A549 (cell line): ENCODE measurements around the gene EAPP. TPM values are rescaled to one million over a fixed set of nuclear protein-coding genes. Genes with fewer than 3 reads are reported as not detected.
"Not testable (repeated sequence)": the region's sequence is repeated elsewhere in the genome, so short reads cannot be mapped to it uniquely, and the experiment has no call there.

ENCODE experiments used
- ATAC-seq, 2 experiments: fragments of 200-7000 bp in 1 of 2; fragments of >200 bp in 1 of 2; cut with Nextera tagmentation in 1 of 2; cut with Tn5 transposase in 1 of 2; 3 replicates each; pipeline versions ENCODE4 v1.8.0 to v1.9.1; 2018 to 2020; ENCODE audit warnings: mild to moderate bottlenecking in 1 of 2, moderate library complexity in 1 of 2
- CTCF ChIA-PET: fragments of 300-600 bp; sonication (Branson Sonifier 250); formaldehyde crosslinking; extraction: SDS; loops from one replicate; lab custom pipeline; 2021; ENCODE audit warnings: antibody characterized with exemption, inconsistent platforms; lab: Yijun Ruan, JAX
- POLR2A ChIA-PET: fragments of 350-600 bp; formaldehyde crosslinking; extraction: SDS; loops from one replicate; lab custom pipeline; 2021; ENCODE audit warnings: antibody characterized with exemption, inconsistent platforms; lab: Yijun Ruan, JAX
- DNase-seq, 2 experiments: peaks; one replicate each; pipeline versions ENCODE4 v3.0.0 to v3.0.0-alpha.2; 2011 to 2016; ENCODE audit warnings: low read depth in 1 of 2, low spot score in 1 of 2
- FAIRE-seq: peaks from 2 replicates; lab custom pipeline; 2011; peaks lifted over from hg19 to GRCh38; lab: Jason Lieb, UNC
- H3K27ac ChIP-seq, 2 experiments: fragments of >200 bp; sonication (Bioruptor Twin); formaldehyde crosslinking; 3 replicates each; pipeline ENCODE4 v1.5.1; 2016 to 2017
- H3K4me1 ChIP-seq: fragments of >200 bp; sonication (Bioruptor Twin); formaldehyde crosslinking; 3 replicates; pipeline ENCODE4 v1.6.1; 2016
- H3K4me2 ChIP-seq: fragments of >200 bp; sonication (Bioruptor Twin); formaldehyde crosslinking; 3 replicates; pipeline ENCODE4 v1.6.1; 2016
- H3K4me3 ChIP-seq: fragments of >200 bp; sonication (Bioruptor Twin); formaldehyde crosslinking; 3 replicates; pipeline ENCODE4 v1.5.1; 2016
- H3K9me3 ChIP-seq: fragments of >200 bp; sonication (Bioruptor Twin); formaldehyde crosslinking; 3 replicates; pipeline ENCODE4 v1.6.1; 2016
- CBX2 ChIP-seq: fragments of 200-600 bp; sonication (generic); IDR thresholded peaks from 2 replicates; pipeline ENCODE4 v1.6.1; 2016; ENCODE audit warnings: low read depth, mild to moderate bottlenecking, borderline replicate concordance
- CEBPB ChIP-seq, 2 experiments: fragments of >200 bp in 1 of 2; sonication (Bioruptor Twin) in 1 of 2; formaldehyde crosslinking in 1 of 2; IDR thresholded peaks; 2 replicates each; pipeline ENCODE4 v1.6.1; 2012 to 2016
- EHMT2 ChIP-seq: fragments of 200-600 bp; sonication (generic); IDR thresholded peaks from 2 replicates; pipeline ENCODE4 v1.6.1; 2016; ENCODE audit warnings: antibody characterized with exemption, low read depth, mild to moderate bottlenecking, moderate library complexity
- FOSL2 ChIP-seq, 2 experiments: fragments of 450-650 bp in 1 of 2; fragments of >200 bp in 1 of 2; sonication (Bioruptor Twin) in 1 of 2; formaldehyde crosslinking; IDR thresholded peaks; 2 replicates each; pipeline versions ENCODE4 v1.5.0 to v1.6.1; 2016 to 2020; ENCODE audit warnings: mild to moderate bottlenecking in 1 of 2, moderate library complexity in 1 of 2
- HEYL ChIP-seq: fragments of 250-450 bp; sonication (Bioruptor Pico); IDR thresholded peaks from 2 replicates; pipeline ENCODE4 v1.8.0; 2021; ENCODE audit warnings: mild to moderate bottlenecking, moderate library complexity
- HOXB5 ChIP-seq: fragments of 250-450 bp; sonication (Bioruptor Pico); IDR thresholded peaks from 2 replicates; pipeline ENCODE4 v1.5.0; 2020; ENCODE audit warnings: mild to moderate bottlenecking, moderate library complexity
- MAZ ChIP-seq: fragments of 150-350 bp; IDR thresholded peaks from 2 replicates; pipeline ENCODE4 v1.6.1; 2014; ENCODE audit warnings: antibody characterized with exemption, low read depth, low read length, borderline replicate concordance
- POLR2AphosphoS2 ChIP-seq: conservative IDR thresholded peaks from 2 replicates; pipeline ENCODE4 v1.6.1; 2012; ENCODE audit warnings: low read length, improper control_type of control experiment, inconsistent platforms
- RAD21 ChIP-seq, 2 experiments: fragments of >200 bp in 1 of 2; sonication (Bioruptor Twin) in 1 of 2; formaldehyde crosslinking in 1 of 2; IDR thresholded peaks in 1 of 2; conservative IDR thresholded peaks in 1 of 2; 2 replicates in 1 of 2; 3 replicates in 1 of 2; pipeline ENCODE4 v1.6.1; 2012 to 2018; ENCODE audit warnings: inconsistent platforms in 1 of 2
- RFX5 ChIP-seq: fragments of 450-650 bp; IDR thresholded peaks from 2 replicates; pipeline ENCODE4 v1.7.1; 2014; ENCODE audit warnings: antibody characterized with exemption, mild to moderate bottlenecking, moderate library complexity
- RNF2 ChIP-seq: fragments of 200-600 bp; sonication (generic); IDR thresholded peaks from 2 replicates; pipeline ENCODE4 v1.6.1; 2016; ENCODE audit warnings: low read depth, mild to moderate bottlenecking, antibody characterized with exemption, moderate library complexity, borderline replicate concordance
- SMC3 ChIP-seq: fragments of >200 bp; sonication (Bioruptor Twin); formaldehyde crosslinking; IDR thresholded peaks from 3 replicates; pipeline ENCODE4 v1.6.1; 2018; ENCODE audit warnings: inconsistent platforms
- SREBF2 ChIP-seq: fragments of 450-650 bp; IDR thresholded peaks from 2 replicates; pipeline ENCODE4 v1.6.1; 2014; ENCODE audit warnings: mild to moderate bottlenecking, moderate library complexity
- WGBS: methylation state at CpG from one replicate; pipeline ENCODE4 v1.1.6; 2017; ENCODE audit errors: missing lambda C conversion rate; 5-methylcytosine and 5-hydroxymethylcytosine counted together
- polyA plus RNA-seq, 4 experiments: library from polyadenylated mRNA; depleted of rRNA in 3 of 4; stranded (reverse); fragments of >200 nt; fragmentation: RNase III in 1 of 4; extraction: RNeasy Plus Mini Kit Qiagen cat#74134 plus additional on column Dnase treatment in 1 of 4; gene quantifications; 2 replicates in 3 of 4; 3 replicates in 1 of 4; pipeline ENCODE4 v1.2.3, GENCODE V29; 2011 to 2017
- TF ChIP-seq, protein P1 (sequence below): fragments of >200 bp; sonication (Bioruptor Twin); formaldehyde crosslinking; IDR thresholded peaks from 3 replicates; pipeline ENCODE4 v1.5.1; 2016

EAPP gene
- polyA plus RNA-seq, 2 of the 4 experiments (the other 2 are of a cell fraction), result 44.6 to 93.0 TPM

DNA sequence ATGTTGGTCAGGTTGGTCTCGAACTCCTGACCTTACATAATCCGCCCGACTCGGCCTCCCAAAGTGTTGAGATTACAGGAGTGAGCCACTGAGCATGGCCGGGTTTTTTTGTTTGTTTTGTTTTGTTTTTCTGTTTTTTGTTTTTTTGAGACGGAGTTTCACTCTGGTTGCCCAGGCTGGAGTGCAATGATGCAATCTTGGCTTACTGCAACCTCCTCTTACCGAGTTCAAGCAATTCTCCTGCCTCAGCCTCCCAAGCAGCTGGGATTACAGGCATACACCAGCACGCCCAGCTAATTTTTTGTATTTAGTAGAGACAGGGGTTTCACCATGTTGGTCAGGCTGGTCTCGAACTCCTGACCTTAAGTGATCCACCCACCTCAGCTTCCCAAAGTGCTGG, 35.5 kb downstream of the EAPP start:
- POLR2A ChIA-PET, H3K4me2 ChIP-seq, H3K9me3 ChIP-seq, DNase-seq, H3K4me3 ChIP-seq, ATAC-seq, FAIRE-seq, H3K27ac ChIP-seq: not testable (repeated sequence)
- CTCF ChIA-PET, result interaction anchor here (4.0 kb wide), 1 partner anchor 172 kb away, joined by 28 read pairs; no protein-coding TSS in a partner anchor
- WGBS, result 66% methylated on average over 9 of the region's 9 CpGs
- H3K4me1 ChIP-seq, result peaks cover 14% of the 10 kb centered on the region

DNA sequence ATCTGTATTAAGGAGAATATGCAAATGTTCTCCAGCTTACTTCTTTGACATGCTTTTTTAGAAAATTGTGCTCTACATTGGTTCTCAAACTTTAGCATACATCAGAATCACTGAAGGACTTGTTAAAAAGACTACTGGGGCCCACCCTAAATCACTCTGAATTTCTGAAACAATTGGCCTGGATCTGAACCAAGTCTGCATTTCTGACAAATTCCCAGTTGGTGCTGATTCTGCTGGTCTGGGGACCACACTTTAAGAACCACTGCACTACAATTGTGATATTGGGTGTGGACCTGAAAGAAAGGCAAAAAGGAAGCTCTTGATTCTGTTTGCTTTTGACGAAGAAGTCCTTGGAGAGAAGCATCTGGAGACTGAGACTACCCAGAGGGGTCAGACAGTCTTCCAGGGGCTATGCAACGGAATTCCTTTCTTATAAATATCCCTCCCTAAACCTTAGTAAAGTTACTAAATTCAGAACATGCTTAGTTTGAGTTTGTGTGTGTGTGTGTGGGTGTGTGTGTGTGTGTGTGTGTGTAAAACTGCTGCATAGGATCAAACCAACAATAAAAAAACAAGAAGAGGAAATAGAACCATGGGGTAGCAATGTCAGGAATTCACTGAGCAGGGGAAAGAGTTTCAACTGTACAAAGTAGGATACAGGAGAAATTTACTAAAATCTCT, 36.8 kb downstream of the EAPP start:
- no peaks in the 10 kb centered on the region for H3K9me3 ChIP-seq
- DNase-seq (no peak), ATAC-seq (no peak), FAIRE-seq (no peak)
- peaks cover 27% of the 10 kb centered on the region for H3K4me1 ChIP-seq
- H3K27ac ChIP-seq, result peak overlapping the region; percentile 46 to 69; a peak in 4 of 6 replicates
- CTCF ChIA-PET, result interaction anchor here (0.5 to 4.0 kb wide), 5 partner anchors 75 to 1223 kb away, joined by 3 to 28 read pairs (median 4); no protein-coding TSS in a partner anchor
- H3K4me3 ChIP-seq, result no peak overlapping the region
- peak overlapping the region; percentile 41; the same call in 2 of the 3 replicates for H3K4me2 ChIP-seq
- POLR2A ChIA-PET, result no interaction called here
- 86% methylated on average over 2 of the region's 2 CpGs for WGBS
- no peak for TF ChIP-seq MAZ

DNA sequence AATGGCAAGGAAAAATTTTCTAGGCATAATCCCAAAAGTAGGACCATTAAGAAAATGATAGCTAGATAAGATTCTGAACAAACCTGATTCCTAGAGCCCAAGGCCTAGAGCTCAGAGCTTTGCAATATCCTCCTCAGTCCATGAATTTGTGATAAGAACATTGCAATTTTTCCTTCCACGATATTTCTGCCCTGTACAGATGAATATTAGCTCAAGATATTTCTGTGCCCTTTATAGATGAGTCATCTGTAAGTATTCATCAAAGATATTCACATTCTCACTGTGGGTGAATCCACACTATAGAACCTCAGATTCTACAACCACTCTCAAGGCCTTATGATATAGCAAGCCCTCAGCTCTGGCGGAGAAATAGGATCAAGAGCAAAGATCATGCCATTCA, 37.5 kb downstream of the EAPP start:
- 44% methylated on average over 2 of the region's 2 CpGs for WGBS
- FAIRE-seq (no peak), DNase-seq (no peak), ATAC-seq (no peak)
- H3K4me1 ChIP-seq, result peaks cover 33% of the 10 kb centered on the region
- H3K27ac ChIP-seq, result peak overlapping the region; percentile 46 to 69; a peak in 4 of 6 replicates
- peak overlapping the region; percentile 41 for H3K4me2 ChIP-seq
- ChIA-PET POLR2A (no interaction called here), CTCF (interaction anchor here (0.5 to 4.0 kb wide), 6 partner anchors 74 to 1224 kb away, joined by 3 to 28 read pairs (median 4); no protein-coding TSS in a partner anchor)
- H3K4me3 ChIP-seq, result no peak overlapping the region
- no peak for TF ChIP-seq SREBF2
- no peak for TF ChIP-seq RNF2
- TF ChIP-seq EHMT2, result no peak
- TF ChIP-seq RFX5, result no peak
- TF ChIP-seq FOSL2 (IDR thresholded peaks at IDR 0.05), result no peak
- peak; percentile 71 for TF ChIP-seq FOSL2 (CRISPR knock-in tag; IDR thresholded peaks at IDR 0.05)
- H3K9me3 ChIP-seq, result no peaks in the 10 kb centered on the region

DNA sequence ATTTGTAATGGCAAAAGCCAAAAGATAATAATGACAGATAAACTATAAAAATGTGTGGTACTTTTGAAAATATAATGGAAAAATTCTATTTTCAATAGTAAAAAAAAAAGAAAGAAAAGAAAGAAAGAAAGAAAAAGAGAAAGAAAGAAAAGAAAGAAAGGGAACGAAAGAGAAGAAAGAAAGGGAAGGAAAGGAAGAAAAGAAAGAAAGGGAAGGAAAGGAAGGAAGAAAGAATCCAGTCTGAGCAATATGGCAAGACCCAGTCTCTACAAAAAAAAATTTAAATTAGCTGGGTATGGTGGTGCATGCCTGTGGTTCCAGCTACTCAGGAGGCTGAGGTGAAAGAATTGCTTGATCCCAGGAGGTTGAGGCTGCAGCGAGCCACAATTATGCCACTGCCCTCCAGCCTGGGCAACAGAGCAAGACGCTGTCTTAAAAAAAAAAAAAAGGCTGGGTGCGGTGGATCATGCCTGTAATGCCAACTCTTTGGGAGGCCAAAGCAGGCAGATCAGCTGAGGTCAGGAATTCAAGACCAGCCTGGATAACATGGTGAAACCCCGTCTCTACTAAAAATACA, 38.4 kb downstream of the EAPP start:
- POLR2A ChIA-PET, result interaction anchor here (0.7 kb wide), 1 partner anchor 590 kb away, joined by 4 read pairs; no protein-coding TSS in a partner anchor
- no peak for DNase-seq
- CTCF ChIA-PET, result interaction anchor here (0.6 to 4.0 kb wide), 2 partner anchors 169 to 696 kb away, joined by 3 to 28 read pairs; no protein-coding TSS in a partner anchor
- TF ChIP-seq POLR2AphosphoS2, result no peak
- Histone ChIP-seq H3K4me3 (no peak overlapping the region), H3K27ac (peak overlapping the region in 1 of 2 experiments; percentile 69; a peak in 4 of 6 replicates), H3K4me1 (peaks cover 40% of the 10 kb centered on the region), H3K4me2 (no peak overlapping the region), H3K9me3 (no peaks in the 10 kb centered on the region)
- ATAC-seq, result no peak
- WGBS, result 79% methylated on average over 5 of the region's 5 CpGs
- no peak for FAIRE-seq

DNA sequence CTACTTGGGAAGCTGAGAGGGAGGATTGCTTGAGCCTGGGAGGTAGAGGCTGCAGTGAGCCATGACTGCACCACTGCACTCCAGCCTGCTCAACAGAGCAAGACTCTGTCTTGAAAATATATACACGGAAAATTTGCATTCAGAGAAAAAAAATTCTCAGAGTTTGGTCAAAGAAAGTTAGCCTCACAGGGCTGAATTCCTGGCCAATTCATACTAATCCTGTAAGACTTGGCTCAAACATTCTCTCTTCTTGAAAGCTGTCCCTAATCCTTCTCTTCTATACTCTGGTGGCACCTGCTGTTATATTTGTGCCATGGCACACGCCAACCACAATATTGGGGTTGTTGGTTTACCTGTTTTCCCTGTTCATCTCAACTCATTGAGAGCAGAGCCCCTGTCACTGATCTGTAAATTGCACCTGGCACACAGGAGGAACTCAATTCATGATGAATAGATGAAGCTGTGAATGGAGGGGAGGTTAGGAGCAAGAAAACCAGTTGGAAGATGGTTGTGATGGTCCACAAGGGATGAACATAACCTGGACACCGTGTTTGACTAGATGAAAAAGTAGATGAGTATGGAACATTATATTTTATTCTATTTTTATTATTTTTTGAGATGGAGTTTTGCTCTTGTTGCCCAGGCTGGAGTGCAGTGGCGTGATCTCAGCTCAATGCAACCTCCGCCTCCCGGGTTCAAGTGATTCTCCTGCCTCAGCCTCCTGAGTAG, 40.7 kb downstream of the EAPP start:
- DNase-seq (peak; percentile 52 to 80), FAIRE-seq (peak; percentile 84), ATAC-seq (peak; percentile 51 to 63; a peak in 4 of 6 replicates)
- TF ChIP-seq HEYL (CRISPR knock-in tag), result no peak
- TF ChIP-seq HOXB5 (CRISPR knock-in tag), result no peak
- TF ChIP-seq RAD21 (conservative IDR thresholded peaks at IDR 0.05 in 1 of 2, IDR thresholded peaks at IDR 0.05 in 1 of 2), result peak; percentile 87 to 94
- TF ChIP-seq SMC3, result peak; percentile 83
- TF ChIP-seq, protein P1, sequence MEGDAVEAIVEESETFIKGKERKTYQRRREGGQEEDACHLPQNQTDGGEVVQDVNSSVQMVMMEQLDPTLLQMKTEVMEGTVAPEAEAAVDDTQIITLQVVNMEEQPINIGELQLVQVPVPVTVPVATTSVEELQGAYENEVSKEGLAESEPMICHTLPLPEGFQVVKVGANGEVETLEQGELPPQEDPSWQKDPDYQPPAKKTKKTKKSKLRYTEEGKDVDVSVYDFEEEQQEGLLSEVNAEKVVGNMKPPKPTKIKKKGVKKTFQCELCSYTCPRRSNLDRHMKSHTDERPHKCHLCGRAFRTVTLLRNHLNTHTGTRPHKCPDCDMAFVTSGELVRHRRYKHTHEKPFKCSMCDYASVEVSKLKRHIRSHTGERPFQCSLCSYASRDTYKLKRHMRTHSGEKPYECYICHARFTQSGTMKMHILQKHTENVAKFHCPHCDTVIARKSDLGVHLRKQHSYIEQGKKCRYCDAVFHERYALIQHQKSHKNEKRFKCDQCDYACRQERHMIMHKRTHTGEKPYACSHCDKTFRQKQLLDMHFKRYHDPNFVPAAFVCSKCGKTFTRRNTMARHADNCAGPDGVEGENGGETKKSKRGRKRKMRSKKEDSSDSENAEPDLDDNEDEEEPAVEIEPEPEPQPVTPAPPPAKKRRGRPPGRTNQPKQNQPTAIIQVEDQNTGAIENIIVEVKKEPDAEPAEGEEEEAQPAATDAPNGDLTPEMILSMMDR, result peak; percentile 77
- no peak for TF ChIP-seq CBX2
- TF ChIP-seq CEBPB (IDR thresholded peaks at IDR 0.05), result no peak
- no peak for TF ChIP-seq MAZ
- Histone ChIP-seq H3K27ac (peak overlapping the region; percentile 89 to 95), H3K9me3 (no peaks in the 10 kb centered on the region), H3K4me1 (peaks cover 49% of the 10 kb centered on the region), H3K4me3 (no peak overlapping the region), H3K4me2 (peak overlapping the region; percentile 83)
- CTCF ChIA-PET, result interaction anchor here (0.6 to 7.1 kb wide), 25 partner anchors 8 to 1352 kb away, joined by 3 to 104 read pairs (median 4); no protein-coding TSS in a partner anchor
- 65% methylated on average over 6 of the region's 6 CpGs for WGBS
- POLR2A ChIA-PET, result interaction anchor here (0.5 to 1.2 kb wide), 3 partner anchors 38 to 167 kb away, joined by 3 to 5 read pairs (median 4); no protein-coding TSS in a partner anchor
